ENCODE data around the gene FAM118A.
"Not testable (repeated sequence)": the region's sequence is repeated elsewhere in the genome, so short reads cannot be mapped to it uniquely, and the experiment has no call there.

The FAM118A gene

DNA sequence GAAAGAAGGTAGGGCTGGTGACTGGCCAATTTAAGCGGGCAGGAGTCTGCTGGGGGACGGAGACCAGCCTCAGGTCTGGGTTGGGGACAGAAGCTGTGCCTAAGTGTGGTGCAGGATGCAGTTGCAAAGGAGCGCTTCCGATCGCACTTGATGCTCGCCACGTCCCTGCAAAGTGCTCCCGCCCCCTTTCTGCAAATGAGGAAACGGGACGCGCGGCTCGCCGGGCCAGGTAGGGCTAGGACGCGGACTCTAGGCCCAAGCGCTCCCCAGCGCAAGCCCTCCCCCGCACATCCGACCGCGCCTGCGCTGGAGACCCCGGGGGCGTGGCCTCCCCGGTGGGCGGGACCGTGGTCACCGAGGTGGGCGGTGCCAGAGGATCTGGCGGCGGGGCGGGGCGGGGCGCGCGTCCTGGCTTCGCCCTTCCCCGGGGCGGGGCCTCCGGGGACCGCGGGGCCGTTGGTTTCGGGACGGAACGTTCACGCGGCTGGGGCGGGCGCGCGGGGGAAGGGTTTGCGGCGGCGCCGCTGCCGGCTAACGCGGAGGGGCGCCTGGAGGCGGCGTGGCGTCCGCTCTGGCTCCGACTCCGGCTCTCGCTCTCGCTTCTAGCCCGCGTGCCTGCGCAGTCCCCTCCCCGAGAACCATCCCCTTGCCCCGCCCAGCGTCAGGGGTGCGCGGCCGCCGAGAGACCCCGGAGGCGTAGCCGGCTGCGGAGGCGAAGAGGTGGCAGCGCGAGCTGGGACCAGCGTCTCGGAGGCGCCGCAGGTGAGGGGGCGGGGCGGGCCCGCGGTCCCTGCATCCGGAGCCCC is at the start of gene FAM118A:
FAM118A (plus strand) TSS at position 513 of the 806 bp plus-strand sequence. CDS start 12,446 bp downstream, outside the sequence.
- peak; percentile 88 for DNase-seq (ENCODE audit: low read depth)

GRCh38 chr22:45260395-45260759 is 49.4 kb upstream of the FAM118A start:
- not testable (repeated sequence) for DNase-seq (ENCODE audit: low read depth)

GRCh38 chr22:45261407-45262088 is 48.2 kb upstream of the FAM118A start:
- no peak for DNase-seq (ENCODE audit: low read depth)

DNA sequence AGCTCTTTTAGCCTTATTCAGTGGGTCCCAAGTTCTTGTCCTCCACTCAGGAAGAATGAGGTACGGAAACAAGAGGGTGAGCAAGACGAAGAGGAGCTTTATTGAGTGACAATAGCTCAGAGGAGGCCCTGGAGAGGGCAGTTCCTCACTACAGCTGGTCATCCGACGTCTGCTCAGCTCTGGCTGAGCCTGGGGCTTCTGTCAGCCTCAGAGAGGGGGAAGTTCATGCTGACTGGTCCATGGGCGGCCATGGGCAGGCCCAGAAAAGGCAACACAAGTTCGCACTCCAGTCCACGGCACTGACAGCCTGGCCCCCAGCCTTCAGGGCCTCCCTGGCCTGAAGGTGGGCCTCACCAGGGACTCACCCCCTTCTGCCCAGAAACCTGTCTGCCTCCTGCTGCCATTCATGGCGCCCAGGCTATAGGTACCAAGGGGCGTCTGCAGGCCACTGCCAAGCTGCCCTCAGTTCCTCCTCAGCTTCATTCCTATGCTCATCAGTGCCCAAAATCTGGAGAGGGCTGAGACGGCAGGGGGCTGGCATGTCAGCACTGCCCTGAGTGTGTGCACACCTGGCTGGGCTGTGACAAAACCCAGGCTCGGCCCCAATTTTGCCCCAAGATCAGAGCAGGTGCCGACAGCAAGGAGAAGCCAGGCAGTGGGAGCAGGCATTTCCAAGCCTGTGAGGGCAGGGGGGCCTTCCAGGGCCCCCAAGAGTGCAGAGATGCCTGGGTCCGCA is 47.4 kb upstream of the FAM118A start:
- no peak for DNase-seq (ENCODE audit: low read depth)

GRCh38 chr22:45262931-45263462 is 46.7 kb upstream of the FAM118A start:
- DNase-seq (ENCODE audit: low read depth): no peak

GRCh38 chr22:45263463-45264269 is 46.1 kb upstream of the FAM118A start:
- DNase-seq (ENCODE audit: low read depth): no peak

GRCh38 chr22:45265535-45265934 is 44.2 kb upstream of the FAM118A start:
- DNase-seq (ENCODE audit: low read depth): no peak

- DNase-seq (ENCODE audit: low read depth): peak; percentile 12
Measured at GRCh38 chr22:45268167-45268957, 41.4 kb upstream of the FAM118A start.

DNA sequence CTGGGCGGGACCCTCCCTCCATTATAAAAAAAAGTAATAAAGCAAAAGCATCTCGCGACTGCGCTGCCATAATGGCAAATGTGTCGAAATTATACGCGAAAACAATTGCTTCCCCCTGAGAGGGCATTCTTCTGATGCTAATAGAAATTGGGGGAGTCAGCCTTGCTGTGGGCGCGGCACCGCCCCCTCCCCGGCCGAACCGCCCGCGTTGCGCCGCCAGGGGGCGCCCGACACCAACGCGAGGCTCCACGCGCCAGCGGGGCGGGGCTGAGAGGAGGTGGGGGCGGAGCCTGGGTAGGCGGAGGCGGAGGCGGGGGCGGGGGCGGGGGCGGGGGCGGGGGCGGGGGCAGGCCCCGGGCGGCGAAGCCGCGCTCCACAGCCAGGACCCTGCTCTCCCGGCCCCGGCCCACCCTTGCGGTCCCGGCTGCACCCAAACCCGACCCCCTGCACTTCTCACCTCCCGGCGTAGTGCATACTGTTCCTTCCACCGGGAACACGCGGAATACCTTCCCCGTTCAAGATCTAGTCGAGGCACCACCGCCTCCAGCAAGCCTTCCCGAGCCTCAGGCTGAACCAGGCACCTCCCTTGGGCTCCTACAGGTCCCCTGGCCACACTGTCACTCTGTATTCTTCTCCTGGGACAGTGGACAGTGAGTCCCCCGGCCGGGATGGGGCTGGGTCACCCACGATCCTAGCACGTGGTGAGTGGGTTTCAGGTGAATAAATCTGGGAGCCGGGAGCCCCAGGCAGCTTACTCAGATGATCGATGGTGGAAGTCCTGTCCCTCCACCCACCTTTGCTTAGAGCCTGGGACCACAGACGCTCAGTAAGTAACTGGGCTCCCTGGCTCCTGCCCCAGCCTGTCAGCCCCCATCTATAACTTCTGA is 40.5 kb upstream of the FAM118A start:
- peak; percentile 78 for DNase-seq (ENCODE audit: low read depth)

- no peak for DNase-seq (ENCODE audit: low read depth)
Measured at GRCh38 chr22:45270095-45271020, 39.4 kb upstream of the FAM118A start.

DNA sequence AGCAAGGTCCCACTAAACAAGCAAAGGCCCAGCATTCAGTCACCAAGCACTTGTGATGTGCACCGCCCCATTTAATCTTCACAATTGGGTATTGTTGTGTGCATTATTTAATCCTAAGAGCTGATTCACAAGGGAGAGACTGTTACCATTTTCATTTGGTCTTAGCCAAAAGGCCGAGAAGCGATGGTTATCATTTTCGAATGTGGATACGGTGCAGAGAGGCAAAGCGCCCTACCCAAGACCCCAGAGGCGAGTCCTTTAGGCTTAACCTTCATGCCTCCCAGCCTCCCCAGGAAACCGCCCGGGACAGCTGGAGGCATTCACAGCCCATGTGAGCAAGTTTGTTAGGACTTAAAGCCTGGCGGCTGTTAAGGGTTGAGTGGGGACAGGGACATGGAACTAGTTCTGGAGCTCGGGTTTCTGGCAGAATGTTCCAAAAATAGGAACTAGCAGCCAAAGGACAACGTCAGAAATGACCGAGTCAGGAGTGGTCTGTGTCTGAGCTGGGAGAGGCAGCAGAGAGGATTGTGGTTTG is 38.0 kb upstream of the FAM118A start:
- no peak for DNase-seq (ENCODE audit: low read depth)

DNA sequence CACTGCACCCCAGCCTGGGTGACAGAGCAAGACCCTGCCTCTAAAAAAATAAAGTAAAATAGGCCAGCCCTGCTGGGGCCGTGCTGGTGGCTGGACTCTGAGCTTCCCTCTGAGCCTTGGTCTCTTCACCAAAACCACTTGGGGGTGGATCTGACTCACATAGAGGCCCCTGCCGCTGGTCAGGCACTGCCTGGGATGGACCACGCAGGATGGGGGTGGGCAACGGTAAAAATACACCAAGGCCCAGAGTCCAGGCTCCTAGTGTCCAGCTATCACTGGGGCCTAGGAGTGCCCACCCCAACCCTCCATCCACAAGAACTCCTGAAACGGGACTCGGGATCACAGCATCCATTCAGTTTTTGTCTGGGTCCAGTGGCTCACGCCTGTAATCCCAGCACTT is 37.2 kb upstream of the FAM118A start:
- DNase-seq (ENCODE audit: low read depth): no peak

- DNase-seq (ENCODE audit: low read depth): no peak
Measured at GRCh38 chr22:45273452-45274075, 36.2 kb upstream of the FAM118A start.

DNA sequence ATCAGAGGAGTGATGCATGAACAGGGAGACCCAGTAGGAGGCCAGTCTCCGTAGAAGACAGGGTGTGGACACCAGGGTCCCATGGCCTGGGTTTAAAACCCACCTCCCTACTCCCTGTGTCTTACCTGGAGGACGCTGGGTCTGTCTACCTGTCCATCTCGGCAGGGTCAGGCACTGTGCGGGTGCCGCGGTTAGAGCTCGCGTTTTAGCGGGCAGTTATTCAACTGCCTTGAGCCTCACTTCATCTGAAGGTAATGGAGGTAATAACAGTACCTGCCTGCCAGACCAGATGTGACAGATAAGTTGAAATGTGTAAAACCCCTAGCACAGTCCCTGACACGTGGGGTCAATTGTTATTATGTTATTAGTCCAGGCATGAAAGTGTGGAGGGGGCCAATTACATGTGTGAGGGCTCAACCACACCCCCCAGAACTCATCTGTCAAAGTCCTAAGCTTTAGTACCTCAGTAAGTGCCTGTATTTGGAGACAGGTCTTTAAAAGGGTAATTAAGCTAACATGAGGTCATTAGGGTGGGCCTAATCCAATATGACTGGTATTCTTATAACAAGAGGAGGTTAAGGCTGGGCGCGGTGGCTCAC is 33.1 kb upstream of the FAM118A start:
- no peak for DNase-seq (ENCODE audit: low read depth)

- DNase-seq (ENCODE audit: low read depth): not testable (repeated sequence)
Measured at GRCh38 chr22:45277720-45278119, 32.0 kb upstream of the FAM118A start.

DNA sequence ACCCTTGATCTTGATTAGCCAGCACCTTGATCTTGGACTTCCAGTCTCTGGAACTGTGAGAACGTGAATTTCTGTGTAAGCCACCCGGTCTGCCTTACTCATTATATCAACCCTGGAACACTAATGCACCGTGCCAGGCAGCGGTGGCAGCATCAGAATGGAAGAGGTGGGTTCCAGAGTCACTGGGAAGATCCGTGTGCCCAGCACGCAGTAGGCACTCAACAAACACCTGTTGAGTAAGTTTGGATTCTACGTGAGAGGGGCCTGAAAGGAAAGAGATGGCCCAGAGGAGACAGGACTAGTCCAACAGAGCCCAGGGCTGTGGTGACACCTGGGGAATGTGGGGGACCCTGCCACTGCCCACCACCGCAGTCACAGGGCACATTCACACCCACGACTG is 31.6 kb upstream of the FAM118A start:
- DNase-seq (ENCODE audit: low read depth): no peak

GRCh38 chr22:45280587-45280980 is 29.1 kb upstream of the FAM118A start:
- DNase-seq (ENCODE audit: low read depth): no peak

DNA sequence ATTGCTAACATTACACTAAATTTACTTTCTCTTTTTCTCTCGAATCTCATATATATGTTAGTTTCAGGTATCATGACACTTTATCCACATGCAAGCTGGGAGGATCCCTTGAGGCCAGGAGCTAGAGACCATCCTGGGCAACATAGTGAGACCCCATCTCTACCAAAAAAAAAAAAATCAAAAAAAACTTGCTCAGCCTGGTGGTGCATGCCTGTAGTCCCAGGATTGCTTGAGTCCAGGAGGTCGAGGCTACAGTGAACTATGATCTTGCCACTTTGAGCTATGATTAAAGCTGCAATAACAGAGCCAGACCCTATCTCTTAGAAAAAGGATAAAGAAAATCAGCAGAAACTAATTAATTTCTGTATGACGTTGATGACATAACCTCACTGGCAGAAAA is 28.7 kb upstream of the FAM118A start:
- no peak for DNase-seq (ENCODE audit: low read depth)

Measured in stimulated activated CD4-positive, alpha-beta T cell treated with anti-CD3 and anti-CD28 coated beads, Interleukin-2, amount 100 ng/mL, for 4 hours (primary cell).